ENCODE measurements around the gene BCAS1. TPM values are rescaled to one million over a fixed set of nuclear protein-coding genes. Genes with fewer than 3 reads are reported as not detected.

The BCAS1 gene
- total and polyA plus RNA-seq, 2 donors (not counting 3 experiments of a cell fraction or from before 2014, with no cell fraction given) = not detected

DNA sequence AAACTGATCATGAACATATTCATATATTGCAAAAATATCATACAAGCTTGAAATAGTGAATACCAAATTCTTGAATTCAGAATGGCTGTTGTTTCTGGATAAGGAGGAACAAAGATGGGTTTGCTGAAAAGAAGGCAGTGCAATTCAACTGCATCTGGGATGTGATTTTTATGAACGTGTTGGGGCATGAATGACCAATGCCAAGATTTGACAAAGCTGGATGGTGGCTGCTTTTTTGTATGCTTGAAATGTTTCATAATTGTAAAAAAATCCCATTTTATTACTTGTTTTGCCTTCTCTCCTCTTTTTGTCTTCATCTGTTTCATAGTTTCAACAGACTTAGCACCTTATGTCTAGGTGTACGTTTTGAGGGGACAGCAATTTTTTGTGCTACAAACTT is 36.8 kb upstream of the BCAS1 start:
- POLR2A ChIA-PET = no interaction called here
- Histone ChIP-seq H2AFZ (ENCODE audit: low read depth, low read length) (no peak overlapping the region), H3K27ac (ENCODE audit: insufficient read depth, low read depth, low read length) (no peak overlapping the region), H3K9me3 (replicated peaks; ENCODE audit: control insufficient read depth, insufficient read depth, low read length) (no peaks in the 10 kb centered on the region), H4K20me1 (replicated peaks; ENCODE audit: control insufficient read depth, extremely low read depth, insufficient read depth, low read length) (no peaks in the 10 kb centered on the region), H3K4me2 (ENCODE audit: insufficient read depth, low read length) (no peak overlapping the region), H3K4me1 (ENCODE audit: control insufficient read depth, extremely low read depth, insufficient read depth, low read length) (no peaks in the 10 kb centered on the region), H3K36me3 (ENCODE audit: control insufficient read depth in 2 of 2, extremely low read depth in 1 of 2, insufficient read depth in 2 of 2, low read length in 2 of 2) (no peaks in the 10 kb centered on the region), H3K79me2 (ENCODE audit: control insufficient read depth, insufficient read depth, low read length) (no peaks in the 10 kb centered on the region), H3K9me1 (replicated peaks; ENCODE audit: control insufficient read depth, extremely low read depth, insufficient read depth, low read length) (no peaks in the 10 kb centered on the region), H3K27me3 (ENCODE audit: control insufficient read depth in 2 of 2, insufficient read depth in 2 of 2, low read length in 2 of 2) (peaks cover 0 to 3% of the 10 kb centered on the region in 2 experiments), H3K4me3 (replicated peaks in 1 of 3; ENCODE audit: insufficient read depth in 1 of 3, low read depth in 1 of 3, low read length in 3 of 3) (no peak overlapping the region), H3K9ac (replicated peaks; ENCODE audit: extremely low read depth, insufficient read depth, low read length) (no peak overlapping the region)
- DNase-seq (ENCODE audit: low read depth, low spot score) (no peak), FAIRE-seq (no peak)
- intact Hi-C loops (cut with micrococcal nuclease) (no loop called here), dilution Hi-C loops (cut with MboI; ENCODE audit: extremely low pct_ligation_motif_present, low sequenced_read_pairs) (no loop called here)
- BruUV-seq (replicated peaks) = no TSS peak
- TF ChIP-seq, protein P1, sequence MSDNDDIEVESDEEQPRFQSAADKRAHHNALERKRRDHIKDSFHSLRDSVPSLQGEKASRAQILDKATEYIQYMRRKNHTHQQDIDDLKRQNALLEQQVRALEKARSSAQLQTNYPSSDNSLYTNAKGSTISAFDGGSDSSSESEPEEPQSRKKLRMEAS (IDR thresholded peaks at IDR 0.05; ENCODE audit: insufficient read depth, insufficient read length) = no peak
- TF ChIP-seq, protein P2, sequence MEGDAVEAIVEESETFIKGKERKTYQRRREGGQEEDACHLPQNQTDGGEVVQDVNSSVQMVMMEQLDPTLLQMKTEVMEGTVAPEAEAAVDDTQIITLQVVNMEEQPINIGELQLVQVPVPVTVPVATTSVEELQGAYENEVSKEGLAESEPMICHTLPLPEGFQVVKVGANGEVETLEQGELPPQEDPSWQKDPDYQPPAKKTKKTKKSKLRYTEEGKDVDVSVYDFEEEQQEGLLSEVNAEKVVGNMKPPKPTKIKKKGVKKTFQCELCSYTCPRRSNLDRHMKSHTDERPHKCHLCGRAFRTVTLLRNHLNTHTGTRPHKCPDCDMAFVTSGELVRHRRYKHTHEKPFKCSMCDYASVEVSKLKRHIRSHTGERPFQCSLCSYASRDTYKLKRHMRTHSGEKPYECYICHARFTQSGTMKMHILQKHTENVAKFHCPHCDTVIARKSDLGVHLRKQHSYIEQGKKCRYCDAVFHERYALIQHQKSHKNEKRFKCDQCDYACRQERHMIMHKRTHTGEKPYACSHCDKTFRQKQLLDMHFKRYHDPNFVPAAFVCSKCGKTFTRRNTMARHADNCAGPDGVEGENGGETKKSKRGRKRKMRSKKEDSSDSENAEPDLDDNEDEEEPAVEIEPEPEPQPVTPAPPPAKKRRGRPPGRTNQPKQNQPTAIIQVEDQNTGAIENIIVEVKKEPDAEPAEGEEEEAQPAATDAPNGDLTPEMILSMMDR (IDR thresholded peaks at IDR 0.05; ENCODE audit: extremely low read depth in 1 of 2, insufficient read depth in 1 of 2, low read depth in 1 of 2, low read length in 2 of 2) = no peak
- TF ChIP-seq EZH2 (IDR thresholded peaks at IDR 0.05; ENCODE audit: borderline replicate concordance, low read depth, low read length, severe bottlenecking) (no peak), POLR2AphosphoS5 (IDR thresholded peaks at IDR 0.05; ENCODE audit: insufficient read depth, low read depth, low read length) (no peak), JUN (IDR thresholded peaks at IDR 0.05; ENCODE audit: borderline replicate concordance, insufficient read depth, insufficient read length, low read depth) (no peak), MYC (IDR thresholded peaks at IDR 0.05; ENCODE audit: low read depth, low read length) (no peak), FOS (IDR thresholded peaks at IDR 0.05; ENCODE audit: borderline replicate concordance, insufficient read depth, low read length) (no peak), POLR2A (IDR thresholded peaks at IDR 0.05; ENCODE audit: low read depth, low read length) (no peak), GATA2 (IDR thresholded peaks at IDR 0.05; ENCODE audit: insufficient read depth, insufficient read length, low read depth, low read length) (no peak)
- CTCF ChIA-PET = interaction anchor here (0.9 to 5.0 kb wide), 5 partner anchors 8 to 541 kb away, joined by 3 to 57 read pairs (median 7); no protein-coding TSS in a partner anchor
